GM12865 (cell line): Measurements from ENCODE around the gene CKAP2L.
A peak's percentile ranks its signal among the peaks of the same experiment; 100 is the strongest.
"Not testable (repeated sequence)": the region's sequence is repeated elsewhere in the genome, so short reads cannot be mapped to it uniquely, and the experiment has no call there.

Experiments used
- DNase-seq: peaks from one replicate; pipeline ENCODE4 v3.0.0; 2010; ENCODE audit warnings: low read depth
- H3K4me3 ChIP-seq: 2 replicates; pipeline ENCODE4 v1.5.1; 2011; ENCODE audit warnings: mild to moderate bottlenecking, low read depth, low read length, control low read depth
- TF ChIP-seq, protein P1 (sequence below): IDR thresholded peaks from 2 replicates; pipeline ENCODE4 v1.5.1; 2011; ENCODE audit warnings: low read length, control low read depth, low read depth, inconsistent platforms; ENCODE audit not compliant: insufficient read depth; ENCODE audit errors: missing control alignments

CKAP2L gene

DNA sequence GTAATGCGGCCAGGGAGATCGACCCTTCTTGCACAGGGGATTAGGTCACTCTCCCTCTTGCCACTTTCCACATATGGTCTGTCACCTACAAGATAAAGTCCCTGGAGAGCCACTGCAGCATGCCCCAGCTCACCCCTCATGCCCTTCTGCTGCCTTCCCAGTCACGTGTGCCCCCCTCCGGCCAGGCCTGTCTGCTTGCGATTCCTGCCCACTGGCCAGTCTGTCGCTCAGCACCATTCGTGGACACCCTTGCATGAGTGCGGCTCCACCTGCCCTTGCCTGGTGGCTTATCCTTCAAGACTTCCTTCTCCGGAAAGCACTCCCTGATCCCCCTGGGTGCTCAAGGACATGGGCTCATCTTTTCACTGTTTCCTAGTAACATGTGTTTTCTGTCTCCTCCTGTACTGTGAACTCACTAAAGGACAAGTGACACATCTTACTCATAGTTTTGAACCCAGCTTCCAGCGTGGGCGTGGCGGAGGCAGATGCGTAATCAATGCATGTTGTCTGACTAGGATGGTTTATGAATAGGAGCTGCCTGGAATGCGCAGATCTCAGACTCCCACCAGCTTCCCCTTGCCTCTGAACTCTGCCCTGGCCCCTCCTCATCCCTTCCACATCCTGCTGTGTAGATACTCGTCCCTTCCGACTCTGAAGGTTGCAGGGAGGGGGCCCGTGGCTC lies 51.4 kb downstream of the CKAP2L start:
- no peak for DNase-seq
- no peak overlapping the region for H3K4me3 ChIP-seq
- TF ChIP-seq, protein P1, sequence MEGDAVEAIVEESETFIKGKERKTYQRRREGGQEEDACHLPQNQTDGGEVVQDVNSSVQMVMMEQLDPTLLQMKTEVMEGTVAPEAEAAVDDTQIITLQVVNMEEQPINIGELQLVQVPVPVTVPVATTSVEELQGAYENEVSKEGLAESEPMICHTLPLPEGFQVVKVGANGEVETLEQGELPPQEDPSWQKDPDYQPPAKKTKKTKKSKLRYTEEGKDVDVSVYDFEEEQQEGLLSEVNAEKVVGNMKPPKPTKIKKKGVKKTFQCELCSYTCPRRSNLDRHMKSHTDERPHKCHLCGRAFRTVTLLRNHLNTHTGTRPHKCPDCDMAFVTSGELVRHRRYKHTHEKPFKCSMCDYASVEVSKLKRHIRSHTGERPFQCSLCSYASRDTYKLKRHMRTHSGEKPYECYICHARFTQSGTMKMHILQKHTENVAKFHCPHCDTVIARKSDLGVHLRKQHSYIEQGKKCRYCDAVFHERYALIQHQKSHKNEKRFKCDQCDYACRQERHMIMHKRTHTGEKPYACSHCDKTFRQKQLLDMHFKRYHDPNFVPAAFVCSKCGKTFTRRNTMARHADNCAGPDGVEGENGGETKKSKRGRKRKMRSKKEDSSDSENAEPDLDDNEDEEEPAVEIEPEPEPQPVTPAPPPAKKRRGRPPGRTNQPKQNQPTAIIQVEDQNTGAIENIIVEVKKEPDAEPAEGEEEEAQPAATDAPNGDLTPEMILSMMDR: no peak

DNA sequence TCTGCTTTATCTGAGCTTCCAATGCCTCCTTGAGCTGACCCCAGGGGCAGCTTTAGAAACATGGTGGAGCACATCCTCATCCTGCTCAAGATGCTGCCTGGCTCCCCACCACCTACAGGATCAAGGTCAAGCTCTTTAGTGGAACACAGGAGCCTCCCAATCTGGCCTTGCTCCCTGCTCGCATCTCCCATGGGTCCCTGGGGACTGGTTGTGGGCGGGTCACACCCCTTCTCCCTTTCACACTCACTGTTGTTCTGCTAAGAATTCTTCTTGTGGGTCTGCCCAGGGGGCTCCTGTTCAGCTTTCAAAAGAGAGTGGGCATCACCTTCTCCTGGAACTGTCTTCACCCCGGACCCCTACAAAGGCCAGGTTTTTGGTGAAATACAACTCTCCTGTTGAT lies 51.9 kb downstream of the CKAP2L start:
- TF ChIP-seq, protein P1: no peak
- no peak overlapping the region for H3K4me3 ChIP-seq
- no peak for DNase-seq

DNA sequence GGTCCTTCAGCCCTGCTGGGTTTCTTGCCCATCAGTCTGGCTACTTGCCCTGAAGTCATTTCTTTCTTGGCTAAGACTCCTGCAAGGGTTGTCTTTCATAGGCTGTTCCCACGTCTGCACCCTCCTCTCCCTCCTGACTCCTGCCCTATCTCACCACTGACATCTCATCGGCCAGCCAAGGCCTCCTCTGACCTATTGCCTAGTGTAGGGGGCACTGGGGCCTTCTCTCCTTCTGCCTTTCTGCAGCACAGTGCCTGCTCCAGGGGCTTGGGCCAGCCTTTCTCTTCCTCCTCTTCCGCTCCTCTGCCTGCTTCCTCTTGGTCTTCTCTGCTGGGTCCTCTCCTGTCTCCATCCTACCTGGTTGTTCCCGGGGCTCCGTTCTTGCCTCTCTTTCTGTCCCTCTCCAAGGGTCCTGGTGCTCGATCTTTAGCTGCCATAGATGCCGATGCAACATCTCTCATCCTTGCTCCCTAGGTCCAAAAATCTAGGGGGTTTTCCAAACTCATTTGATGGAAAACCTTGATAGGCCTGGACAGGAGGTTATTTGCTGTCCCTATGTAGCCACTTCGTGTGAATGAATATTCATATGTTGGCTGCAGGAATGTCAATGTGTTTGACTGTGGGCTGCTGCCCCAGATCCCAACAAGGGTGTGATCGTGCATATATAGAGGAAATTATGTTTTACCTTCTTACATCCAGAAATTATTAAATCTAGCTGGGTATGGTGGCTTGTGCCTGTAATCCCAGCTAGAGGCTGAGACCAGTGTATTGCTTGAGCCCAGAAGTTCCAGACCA lies 53.3 kb downstream of the CKAP2L start:
- no peak overlapping the region for H3K4me3 ChIP-seq
- DNase-seq: no peak
- TF ChIP-seq, protein P1: no peak

DNA sequence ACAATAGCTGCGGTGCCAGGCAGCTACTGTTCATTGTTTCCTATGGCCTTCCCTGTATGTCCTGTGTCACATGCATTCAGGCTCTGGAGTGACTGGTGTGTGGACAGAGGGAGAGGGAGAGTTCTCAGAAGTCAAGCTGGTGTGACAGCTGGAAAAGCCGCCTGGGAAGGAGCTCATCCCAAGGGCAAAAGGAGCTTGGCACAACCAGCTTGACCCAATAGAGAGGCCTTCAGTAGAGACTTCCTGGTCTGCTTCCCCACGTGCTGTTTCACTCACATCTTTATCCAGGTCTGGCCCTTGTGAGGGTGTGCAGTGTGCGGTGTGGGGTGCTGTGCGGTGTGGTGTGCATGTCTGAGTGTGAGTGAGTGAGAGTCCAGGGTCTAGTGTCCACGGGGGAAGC lies 54.7 kb downstream of the CKAP2L start:
- DNase-seq: no peak
- no peak overlapping the region for H3K4me3 ChIP-seq
- TF ChIP-seq, protein P1: no peak

DNA sequence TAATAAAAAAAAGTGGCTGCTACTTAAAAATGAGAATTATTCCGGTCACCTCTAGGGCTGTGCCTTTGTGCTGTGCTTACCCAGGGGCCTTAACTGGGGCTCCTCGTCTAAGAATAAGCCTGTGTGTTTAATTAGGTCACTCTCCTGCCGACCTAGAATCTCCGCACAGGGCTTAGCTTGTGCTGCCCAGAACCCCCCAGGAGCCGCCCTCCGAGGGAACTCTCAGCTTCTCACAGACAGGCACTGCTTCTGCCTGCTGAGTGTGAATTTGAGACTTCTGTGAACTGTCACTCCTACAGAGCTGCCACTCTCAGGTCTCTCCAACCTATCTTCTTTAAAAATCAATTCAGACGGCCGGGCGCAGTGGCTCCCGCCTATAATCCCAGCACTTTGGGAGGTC lies 55.4 kb downstream of the CKAP2L start:
- peak overlapping the region; percentile 22; the same call in 1 of the 2 replicates for H3K4me3 ChIP-seq
- TF ChIP-seq, protein P1: no peak

DNA sequence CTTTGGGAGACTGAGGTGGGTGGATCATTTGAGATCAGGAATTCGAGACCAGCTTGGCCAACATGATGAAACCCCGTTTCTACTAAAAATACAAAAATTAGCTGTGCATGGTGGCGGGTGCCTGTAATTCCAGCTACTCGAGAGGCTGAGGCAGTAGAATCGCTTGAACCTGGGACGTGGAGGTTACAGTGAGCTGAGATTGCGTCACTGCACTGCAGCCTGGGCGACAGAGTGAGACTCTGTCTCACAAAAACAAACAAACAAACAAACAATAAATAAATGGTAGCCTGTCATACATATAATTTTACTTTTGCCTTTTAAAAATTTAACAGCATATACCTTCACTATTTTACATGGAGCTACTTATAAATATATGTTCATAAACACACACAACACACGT lies 57.5 kb downstream of the CKAP2L start:
- not testable (repeated sequence) for DNase-seq, H3K4me3 ChIP-seq

More for the DNA sequence above, 55.4 kb downstream of the CKAP2L start:
- DNase-seq: peak; percentile 40

DNA sequence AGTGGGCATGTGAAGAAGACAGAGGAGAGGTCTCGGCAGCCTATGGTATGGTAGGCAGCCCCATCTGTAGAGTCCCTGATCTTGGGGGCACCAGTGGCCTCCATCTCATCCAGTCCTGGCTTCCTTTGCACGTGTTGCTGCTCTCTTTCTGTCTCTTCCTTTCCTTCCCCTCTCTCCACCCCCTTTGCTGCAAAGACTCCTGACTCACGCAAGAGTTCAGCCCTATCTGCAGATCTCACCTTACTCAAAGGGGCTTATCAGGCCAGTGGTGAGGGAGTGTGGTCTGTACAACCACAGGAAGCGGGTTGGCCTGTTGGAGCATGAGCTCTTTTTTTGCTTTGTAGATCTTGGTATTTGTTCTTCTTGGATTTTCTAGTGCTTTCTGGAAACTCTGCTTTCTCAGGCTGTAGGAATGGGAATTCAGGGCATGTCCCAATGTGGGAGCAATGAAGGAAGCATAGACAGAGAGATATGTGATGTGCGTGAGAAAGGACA lies 58.2 kb downstream of the CKAP2L start:
- TF ChIP-seq, protein P1: no peak
- H3K4me3 ChIP-seq: no peak overlapping the region
- DNase-seq: peak; percentile 85
